Loucy (cell line): ENCODE results near the gene NTN1.

Source experiments
- H2AFZ ChIP-seq: fragments of 200-600 bp; sonication (generic); 2 replicates; pipeline ENCODE4 v1.6.0; 2016; ENCODE audit warnings: antibody characterized with exemption, mild to moderate bottlenecking, low read length, moderate library complexity
- H3F3A ChIP-seq: fragments of 200-600 bp; 2 replicates; pipeline ENCODE4 v1.6.0; 2016; ENCODE audit warnings: antibody characterized with exemption, low read depth, mild to moderate bottlenecking
- H3K27me3 ChIP-seq: fragments of 200-600 bp; sonication (generic); 2 replicates; pipeline ENCODE4 v1.6.1; 2014; ENCODE audit warnings: low read length, mild to moderate bottlenecking; ENCODE audit not compliant: insufficient read depth, poor library complexity, severe bottlenecking
- H3K36me3 ChIP-seq: fragments of 200-600 bp; sonication (generic); 2 replicates; pipeline ENCODE4 v1.6.1; 2016; ENCODE audit warnings: low read length; ENCODE audit not compliant: insufficient read depth
- H3K4me1 ChIP-seq: fragments of 200-600 bp; sonication (generic); 2 replicates; pipeline ENCODE4 v1.5.1; 2014; ENCODE audit warnings: low read length, mild to moderate bottlenecking; ENCODE audit not compliant: insufficient read depth, poor library complexity, severe bottlenecking
- H3K4me2 ChIP-seq: fragments of 200-600 bp; sonication (generic); 2 replicates; pipeline ENCODE4 v1.6.0; 2014; ENCODE audit warnings: antibody characterized with exemption, low read length, low read depth, mild to moderate bottlenecking; ENCODE audit not compliant: poor library complexity, severe bottlenecking
- H3K4me3 ChIP-seq: fragments of 200-600 bp; sonication (generic); 2 replicates; pipeline ENCODE4 v1.5.1; 2014; ENCODE audit warnings: low read length, mild to moderate bottlenecking, mixed read lengths; ENCODE audit not compliant: poor library complexity, severe bottlenecking
- H3K79me2 ChIP-seq: fragments of 200-600 bp; sonication (generic); 2 replicates; pipeline ENCODE4 v1.6.1; 2014; ENCODE audit warnings: low read length; ENCODE audit not compliant: insufficient read depth
- H3K9ac ChIP-seq: fragments of 200-600 bp; sonication (generic); 2 replicates; pipeline ENCODE4 v1.6.0; 2014; ENCODE audit warnings: mild to moderate bottlenecking, low read depth, low read length, moderate library complexity; ENCODE audit not compliant: poor library complexity, severe bottlenecking
- H3K9me2 ChIP-seq: fragments of 200-600 bp; sonication (generic); replicated peaks from 2 replicates; pipeline ENCODE4 v1.6.1; 2016; ENCODE audit warnings: low read depth, low read length, mixed read lengths
- H3K9me3 ChIP-seq: fragments of 200-600 bp; sonication (generic); 2 replicates; pipeline ENCODE4 v1.6.1; 2014; ENCODE audit warnings: mild to moderate bottlenecking, antibody characterized with exemption, low read length, low read depth; ENCODE audit not compliant: insufficient read depth
- H4K20me1 ChIP-seq: fragments of 200-600 bp; sonication (generic); 2 replicates; pipeline ENCODE4 v1.6.0; 2014; ENCODE audit warnings: antibody characterized with exemption, low read length, mild to moderate bottlenecking; ENCODE audit not compliant: insufficient read depth, poor library complexity, severe bottlenecking
- EZH2phosphoT487 ChIP-seq: fragments of 200-600 bp; IDR thresholded peaks from 2 replicates; pipeline ENCODE4 v1.6.1; 2018; ENCODE audit warnings: antibody characterized with exemption, mild to moderate bottlenecking, moderate library complexity, borderline replicate concordance
- TF ChIP-seq, protein P1 (sequence below): fragments of 200-600 bp; sonication (generic); conservative IDR thresholded peaks from 2 replicates; pipeline ENCODE4 v1.5.1; 2014; ENCODE audit warnings: mild to moderate bottlenecking, antibody characterized with exemption, low read length

Gene NTN1

DNA sequence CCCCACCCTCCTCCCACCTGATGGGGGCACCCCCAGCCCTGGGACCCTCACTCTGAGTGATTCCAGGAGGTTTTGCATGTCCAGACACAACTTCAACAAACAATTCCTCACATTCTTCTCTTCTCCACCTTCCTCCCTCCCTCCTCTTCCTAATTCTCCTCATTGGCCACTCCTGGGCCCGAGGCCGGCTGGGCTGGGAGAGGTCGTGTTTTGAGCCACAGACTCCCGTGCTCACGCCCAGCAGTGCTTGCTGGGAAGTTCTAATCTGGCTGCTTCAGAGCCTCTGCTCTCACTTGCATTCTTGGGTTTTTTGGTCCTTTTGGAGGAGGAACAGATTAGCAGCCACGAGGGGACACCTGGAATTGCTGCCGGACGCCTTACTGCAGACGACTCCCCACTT is 157.0 kb downstream of the NTN1 start:
- Histone ChIP-seq H3F3A (no peaks in the 10 kb centered on the region), H3K4me2 (no peak overlapping the region), H3K9me3 (no peaks in the 10 kb centered on the region), H3K4me3 (no peak overlapping the region), H3K4me1 (peaks cover 7% of the 10 kb centered on the region), H2AFZ (no peak overlapping the region), H3K9me2 (no peaks in the 10 kb centered on the region), H3K36me3 (no peaks in the 10 kb centered on the region), H3K79me2 (no peaks in the 10 kb centered on the region), H3K9ac (no peak overlapping the region), H4K20me1 (no peaks in the 10 kb centered on the region), H3K27me3 (peaks cover 7% of the 10 kb centered on the region)
- TF ChIP-seq, protein P1, sequence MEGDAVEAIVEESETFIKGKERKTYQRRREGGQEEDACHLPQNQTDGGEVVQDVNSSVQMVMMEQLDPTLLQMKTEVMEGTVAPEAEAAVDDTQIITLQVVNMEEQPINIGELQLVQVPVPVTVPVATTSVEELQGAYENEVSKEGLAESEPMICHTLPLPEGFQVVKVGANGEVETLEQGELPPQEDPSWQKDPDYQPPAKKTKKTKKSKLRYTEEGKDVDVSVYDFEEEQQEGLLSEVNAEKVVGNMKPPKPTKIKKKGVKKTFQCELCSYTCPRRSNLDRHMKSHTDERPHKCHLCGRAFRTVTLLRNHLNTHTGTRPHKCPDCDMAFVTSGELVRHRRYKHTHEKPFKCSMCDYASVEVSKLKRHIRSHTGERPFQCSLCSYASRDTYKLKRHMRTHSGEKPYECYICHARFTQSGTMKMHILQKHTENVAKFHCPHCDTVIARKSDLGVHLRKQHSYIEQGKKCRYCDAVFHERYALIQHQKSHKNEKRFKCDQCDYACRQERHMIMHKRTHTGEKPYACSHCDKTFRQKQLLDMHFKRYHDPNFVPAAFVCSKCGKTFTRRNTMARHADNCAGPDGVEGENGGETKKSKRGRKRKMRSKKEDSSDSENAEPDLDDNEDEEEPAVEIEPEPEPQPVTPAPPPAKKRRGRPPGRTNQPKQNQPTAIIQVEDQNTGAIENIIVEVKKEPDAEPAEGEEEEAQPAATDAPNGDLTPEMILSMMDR, result no peak
- no peak for TF ChIP-seq EZH2phosphoT487

DNA sequence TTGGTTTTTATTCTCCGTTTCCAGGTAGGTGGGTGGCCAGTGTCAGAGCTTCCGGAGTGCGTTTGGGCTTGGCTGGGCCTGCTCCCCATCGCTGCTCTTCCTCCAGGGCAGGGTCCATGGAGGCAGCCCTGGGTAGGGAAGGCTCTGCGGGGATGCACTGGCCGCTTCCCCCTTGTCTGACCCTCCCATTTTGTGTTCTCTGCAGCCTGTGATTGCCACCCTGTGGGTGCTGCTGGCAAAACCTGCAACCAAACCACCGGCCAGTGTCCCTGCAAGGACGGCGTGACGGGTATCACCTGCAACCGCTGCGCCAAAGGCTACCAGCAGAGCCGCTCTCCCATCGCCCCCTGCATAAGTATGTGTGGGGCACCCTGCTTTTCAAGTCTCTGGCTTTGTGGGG is 158.3 kb downstream of the NTN1 start:
- H3K36me3 ChIP-seq, result no peaks in the 10 kb centered on the region
- peaks cover 14% of the 10 kb centered on the region for H3K27me3 ChIP-seq
- no peak overlapping the region for H3K4me3 ChIP-seq
- no peak overlapping the region for H2AFZ ChIP-seq
- no peak overlapping the region for H3K4me2 ChIP-seq
- no peak for TF ChIP-seq EZH2phosphoT487
- TF ChIP-seq, protein P1, result 0 out of 2 replicates have a peak, but pooled peaks have one; percentile 19
- no peaks in the 10 kb centered on the region for H3K9me2 ChIP-seq
- no peaks in the 10 kb centered on the region for H3F3A ChIP-seq
- H4K20me1 ChIP-seq, result peaks cover 3% of the 10 kb centered on the region
- no peak overlapping the region for H3K9ac ChIP-seq
- no peaks in the 10 kb centered on the region for H3K79me2 ChIP-seq
- H3K4me1 ChIP-seq, result peaks cover 18% of the 10 kb centered on the region
- H3K9me3 ChIP-seq, result no peaks in the 10 kb centered on the region

DNA sequence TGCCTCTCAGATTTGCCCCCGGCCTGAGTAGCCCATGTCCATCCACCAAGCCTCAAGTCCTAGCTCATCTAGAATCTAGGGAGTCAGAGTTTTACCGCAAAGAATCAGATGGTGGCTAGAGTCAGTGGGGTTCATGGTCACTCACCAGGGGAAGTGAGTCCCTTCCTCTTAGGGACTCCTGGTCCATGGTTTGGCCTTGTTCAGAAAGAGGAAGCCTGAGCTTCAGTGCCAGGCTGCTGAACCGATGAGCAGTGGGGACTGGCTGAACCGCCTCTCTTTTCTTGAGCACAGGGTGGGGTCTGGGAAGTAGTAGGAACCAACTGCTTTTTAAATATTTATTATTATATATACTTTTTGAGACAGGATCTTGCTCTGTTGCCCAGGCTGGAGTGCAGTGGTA is 160.3 kb downstream of the NTN1 start:
- Histone ChIP-seq H3K36me3 (no peaks in the 10 kb centered on the region), H3K27me3 (peaks cover 31% of the 10 kb centered on the region), H3K4me3 (no peak overlapping the region), H3K4me2 (no peak overlapping the region), H3K9me2 (no peaks in the 10 kb centered on the region), H3K4me1 (peaks cover 18% of the 10 kb centered on the region), H3K79me2 (no peaks in the 10 kb centered on the region), H4K20me1 (peaks cover 4% of the 10 kb centered on the region), H2AFZ (no peak overlapping the region), H3K9ac (no peak overlapping the region), H3F3A (no peaks in the 10 kb centered on the region), H3K9me3 (no peaks in the 10 kb centered on the region)
- no peak for TF ChIP-seq EZH2phosphoT487
- TF ChIP-seq, protein P1, result no peak
